HG02678 (cell line): ENCODE results near the gene OR52B4.
"Not testable (repeated sequence)": the region's sequence is repeated elsewhere in the genome, so short reads cannot be mapped to it uniquely, and the experiment has no call there.

ENCODE experiments used
- ATAC-seq: cut with Tn5 transposase; IDR thresholded peaks from one replicate; pipeline ENCODE4 v1.9.1; 2021; ENCODE audit warnings: mild to moderate bottlenecking, moderate library complexity; ENCODE audit not compliant: unreplicated experiment

OR52B4 gene

GRCh38 chr11:4368286-4368685, at the start of gene OR52B4:
Gene OR52B4 (minus strand): TSS chr11:4368386. CDS start chr11:4368295, 91 bp downstream.
- no peak for ATAC-seq

GRCh38 chr11:4416816-4417215, 48.6 kb upstream of the OR52B4 start:
- ATAC-seq: no peak

GRCh38 chr11:4416306-4416705, 48.1 kb upstream of the OR52B4 start:
- no peak for ATAC-seq

GRCh38 chr11:4406206-4406605, 38.0 kb upstream of the OR52B4 start:
- ATAC-seq: not testable (repeated sequence)

GRCh38 chr11:4393858-4394223, 25.7 kb upstream of the OR52B4 start:
- peak; percentile 18 for ATAC-seq

- ATAC-seq: peak; percentile 100
Observed at GRCh38 chr11:4393209-4393857, 25.1 kb upstream of the OR52B4 start, which contains the start of gene TRIM21. Gene TRIM21 (minus strand): TSS chr11:4393702. CDS start chr11:4390409, 3,293 bp downstream.

- no peak for ATAC-seq
Observed at GRCh38 chr11:4388221-4388620, 20.0 kb upstream of the OR52B4 start.

- ATAC-seq: no peak
Observed at GRCh38 chr11:4385978-4386740, 18.0 kb upstream of the OR52B4 start.

GRCh38 chr11:4381901-4382300, 13.7 kb upstream of the OR52B4 start:
- ATAC-seq: no peak

- no peak for ATAC-seq
Observed at GRCh38 chr11:4375431-4376140, 7.4 kb upstream of the OR52B4 start.

GRCh38 chr11:4370166-4370565, 2.0 kb upstream of the OR52B4 start:
- ATAC-seq: no peak

- ATAC-seq: not testable (repeated sequence)
Observed at GRCh38 chr11:4348142-4348541, 20.0 kb downstream of the OR52B4 start.

GRCh38 chr11:4345366-4345765, 22.8 kb downstream of the OR52B4 start:
- not testable (repeated sequence) for ATAC-seq

- ATAC-seq: not testable (repeated sequence)
Observed at GRCh38 chr11:4334356-4334755, 33.8 kb downstream of the OR52B4 start.
